Activated naive CD4-positive, alpha-beta T cell treated with anti-CD3 and anti-CD28 coated beads, Interleukin-2, amount 10 ng/mL, durations not matched to agents 7 days and 5 days (primary cell): ENCODE results near the gene OVCA2.
"Not testable (repeated sequence)": the region's sequence is repeated elsewhere in the genome, so short reads cannot be mapped to it uniquely, and the experiment has no call there.

Experiments used
- CTCF ChIA-PET: fragments of 350-600 bp; sonication (Branson Sonifier 250); formaldehyde crosslinking; loops from one replicate; lab custom pipeline; 2021; ENCODE audit warnings: antibody characterized with exemption; lab: Charles Lee
- DNase-seq: peaks from one replicate; pipeline ENCODE4 v3.0.0-alpha.2; 2020
- H3K27ac Mint-ChIP-seq: one replicate; pipeline ENCODE4 v1.8.0; 2021; ENCODE audit warnings: mild to moderate bottlenecking, moderate library complexity, mixed read lengths
- H3K27me3 Mint-ChIP-seq: one replicate; pipeline ENCODE4 v1.8.0; 2021; ENCODE audit warnings: mild to moderate bottlenecking, mixed read lengths
- H3K36me3 Mint-ChIP-seq: one replicate; pipeline ENCODE4 v1.8.0; 2021; ENCODE audit warnings: mixed read lengths
- H3K4me1 Mint-ChIP-seq: one replicate; pipeline ENCODE4 v1.8.0; 2021; ENCODE audit warnings: mixed read lengths
- H3K4me3 Mint-ChIP-seq: one replicate; pipeline ENCODE4 v1.8.0; 2021; ENCODE audit warnings: mild to moderate bottlenecking, moderate library complexity, mixed read lengths
- H3K9me3 Mint-ChIP-seq: one replicate; pipeline ENCODE4 v1.8.0; 2021; ENCODE audit warnings: mixed read lengths

OVCA2 gene

GRCh38 chr17:2008332-2009126 is 33.3 kb upstream of the OVCA2 start:
- H3K27ac Mint-ChIP-seq, result no peak overlapping the region
- DNase-seq, result no peak
- no peak overlapping the region for H3K4me3 Mint-ChIP-seq
- H3K36me3 Mint-ChIP-seq, result no peaks in the 10 kb centered on the region
- H3K27me3 Mint-ChIP-seq, result peaks cover 34% of the 10 kb centered on the region
- no peaks in the 10 kb centered on the region for H3K9me3 Mint-ChIP-seq
- CTCF ChIA-PET, result no interaction called here
- H3K4me1 Mint-ChIP-seq, result peaks cover 4% of the 10 kb centered on the region

DNA sequence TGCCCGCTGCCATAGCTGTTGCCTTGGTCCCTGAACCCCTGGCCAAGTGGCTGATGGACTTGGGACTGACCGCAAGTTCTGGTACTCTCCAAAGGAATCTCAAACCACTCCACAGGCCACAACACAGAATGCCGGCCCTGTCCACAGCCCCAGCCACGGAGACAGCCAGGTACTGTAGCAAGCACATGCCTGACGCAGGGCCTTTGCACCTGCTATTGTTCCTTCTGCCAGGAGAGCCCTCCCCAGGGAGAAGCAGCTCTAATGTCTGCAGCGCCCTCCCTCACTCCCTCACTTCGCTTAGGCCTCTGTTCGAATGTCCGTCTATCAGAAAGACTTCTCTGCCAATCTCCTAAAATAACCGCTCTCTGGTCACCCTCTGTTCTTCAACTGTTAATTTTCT is 32.1 kb upstream of the OVCA2 start:
- Mint-ChIP-seq H3K9me3 (peaks cover 4% of the 10 kb centered on the region), H3K36me3 (no peaks in the 10 kb centered on the region), H3K4me3 (no peak overlapping the region), H3K27ac (no peak overlapping the region), H3K27me3 (peaks cover 36% of the 10 kb centered on the region), H3K4me1 (peaks cover 4% of the 10 kb centered on the region)
- no peak for DNase-seq
- CTCF ChIA-PET, result no interaction called here

DNA sequence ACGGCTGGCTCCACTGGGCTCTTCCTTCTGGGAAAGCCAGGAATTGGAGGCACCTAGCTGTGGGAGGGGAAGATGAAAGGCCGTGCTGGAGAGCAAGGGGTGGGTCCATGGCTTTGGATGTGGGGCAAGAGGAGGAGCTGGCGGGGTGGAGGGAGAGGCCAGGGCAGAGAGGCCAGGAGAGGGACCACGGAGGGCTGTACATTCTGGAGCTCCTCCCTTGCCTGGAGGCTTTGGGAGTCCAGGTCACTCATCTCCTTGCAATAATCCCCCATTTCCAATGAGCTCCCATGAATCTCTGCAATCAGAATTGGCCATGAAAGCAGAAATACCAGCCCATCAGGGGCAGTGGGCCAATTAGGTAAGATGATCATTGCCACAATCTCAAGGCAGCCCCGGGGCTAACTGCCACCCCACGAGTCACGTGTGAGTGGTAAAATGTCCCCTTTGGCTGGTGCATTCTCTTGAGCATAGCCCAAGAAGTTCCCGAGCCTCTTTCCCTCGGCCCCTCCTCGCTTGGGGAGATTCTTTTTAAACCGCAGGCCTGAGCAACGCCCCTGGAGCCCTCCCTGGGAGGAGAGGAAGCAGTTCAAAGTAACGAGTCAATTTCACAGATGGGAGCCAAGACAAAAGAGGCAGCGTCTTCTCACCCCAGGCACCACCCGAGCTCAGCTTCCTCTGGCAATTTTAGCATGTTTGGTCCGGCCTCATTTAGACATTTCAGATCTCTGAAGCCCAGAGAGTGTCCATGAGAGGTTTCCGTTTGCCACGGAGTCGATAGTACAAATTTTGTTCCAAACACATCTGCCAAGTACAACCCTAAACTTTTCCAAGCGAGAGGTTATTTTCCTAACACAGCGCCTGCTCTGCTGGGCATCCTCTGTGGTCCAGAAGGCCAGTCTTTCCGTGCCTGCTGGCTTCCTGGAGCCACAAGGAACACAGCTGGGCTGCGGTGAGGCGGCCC is 30.1 kb upstream of the OVCA2 start:
- CTCF ChIA-PET, result no interaction called here
- no peak for DNase-seq
- no peak overlapping the region for H3K27ac Mint-ChIP-seq
- H3K9me3 Mint-ChIP-seq, result peaks cover 4% of the 10 kb centered on the region
- H3K4me1 Mint-ChIP-seq, result peaks cover 4% of the 10 kb centered on the region
- H3K36me3 Mint-ChIP-seq, result no peaks in the 10 kb centered on the region
- H3K4me3 Mint-ChIP-seq, result no peak overlapping the region
- peaks cover 51% of the 10 kb centered on the region for H3K27me3 Mint-ChIP-seq

DNA sequence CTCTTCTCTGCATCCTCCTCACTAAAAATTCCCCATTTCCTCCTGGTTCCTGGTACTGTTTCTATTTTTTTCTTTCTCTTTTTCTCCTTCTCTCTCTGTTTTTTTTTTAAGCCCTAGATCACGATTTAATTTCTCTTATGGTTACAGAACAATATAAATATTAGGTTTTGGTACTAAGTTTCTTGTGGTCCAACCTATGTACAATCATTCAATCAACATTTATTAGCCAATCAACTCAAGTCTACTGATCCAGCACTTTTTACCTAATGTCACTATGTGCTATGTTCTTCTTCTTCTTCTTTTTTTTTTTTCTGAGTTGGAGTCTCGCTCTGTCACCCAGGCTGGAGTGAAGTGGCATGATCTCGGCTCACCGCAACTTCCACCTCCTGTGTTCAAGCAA is 29.3 kb upstream of the OVCA2 start:
- Mint-ChIP-seq H3K27ac (no peak overlapping the region), H3K36me3 (no peaks in the 10 kb centered on the region), H3K9me3 (peaks cover 4% of the 10 kb centered on the region), H3K4me3 (no peak overlapping the region), H3K4me1 (peaks cover 4% of the 10 kb centered on the region), H3K27me3 (peaks cover 54% of the 10 kb centered on the region)
- DNase-seq, result no peak
- CTCF ChIA-PET, result no interaction called here

- H3K9me3 Mint-ChIP-seq, H3K4me1 Mint-ChIP-seq, H3K27ac Mint-ChIP-seq, H3K4me3 Mint-ChIP-seq, H3K36me3 Mint-ChIP-seq, DNase-seq: not testable (repeated sequence)
- CTCF ChIA-PET, result interaction anchor here (1.9 kb wide), 1 partner anchor 12 kb away, joined by 6 read pairs; the partner anchor contains the start of gene RTN4RL1
- peaks cover 62% of the 10 kb centered on the region for H3K27me3 Mint-ChIP-seq
Observed at GRCh38 chr17:2013220-2013993, 28.4 kb upstream of the OVCA2 start.

DNA sequence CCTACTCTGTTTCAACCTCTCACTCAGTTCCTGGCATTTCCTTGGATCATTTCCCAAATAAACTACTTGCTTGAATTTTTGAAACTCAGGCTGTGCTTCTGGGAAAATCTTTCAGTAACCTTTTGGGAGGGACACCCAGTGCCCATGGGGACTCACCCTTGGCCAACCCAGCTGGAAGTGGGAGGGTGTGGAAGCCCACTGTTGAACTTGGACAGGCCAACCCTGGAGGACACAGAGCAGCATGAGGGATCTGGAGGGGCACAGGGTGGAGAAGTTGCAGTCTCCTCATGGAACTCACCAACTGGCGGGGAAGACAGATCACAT is 27.9 kb upstream of the OVCA2 start:
- Mint-ChIP-seq H3K4me1 (peaks cover 4% of the 10 kb centered on the region), H3K9me3 (peaks cover 4% of the 10 kb centered on the region), H3K36me3 (no peaks in the 10 kb centered on the region), H3K4me3 (no peak overlapping the region), H3K27ac (no peak overlapping the region), H3K27me3 (peaks cover 63% of the 10 kb centered on the region)
- DNase-seq, result no peak
- CTCF ChIA-PET, result interaction anchor here (1.9 kb wide), 1 partner anchor 12 kb away, joined by 6 read pairs; the partner anchor contains the start of gene RTN4RL1

DNA sequence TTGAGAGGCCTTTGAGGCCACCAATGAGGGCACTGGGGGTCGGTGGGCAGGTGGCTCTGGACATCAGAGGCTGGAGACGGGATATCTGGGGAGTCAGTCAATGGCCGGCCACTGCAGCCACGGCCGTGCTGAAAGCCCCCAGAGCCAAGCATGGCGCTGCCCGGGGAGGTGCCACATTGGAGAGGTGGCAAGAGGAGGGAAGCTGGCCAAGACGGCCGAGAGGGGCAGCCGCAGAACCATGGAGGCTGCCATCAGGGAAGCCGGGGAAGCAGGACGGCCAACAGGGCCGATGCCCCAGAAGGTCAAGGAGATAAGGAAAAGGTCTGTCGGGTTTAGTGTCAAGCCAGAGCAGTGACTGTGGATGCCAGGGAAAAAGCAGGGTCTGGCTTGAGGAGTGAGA is 26.5 kb upstream of the OVCA2 start:
- peaks cover 4% of the 10 kb centered on the region for H3K9me3 Mint-ChIP-seq
- H3K36me3 Mint-ChIP-seq, result no peaks in the 10 kb centered on the region
- H3K27ac Mint-ChIP-seq, result no peak overlapping the region
- H3K4me1 Mint-ChIP-seq, result peaks cover 4% of the 10 kb centered on the region
- no peak overlapping the region for H3K4me3 Mint-ChIP-seq
- H3K27me3 Mint-ChIP-seq, result peaks cover 72% of the 10 kb centered on the region
- DNase-seq, result no peak
- CTCF ChIA-PET, result no interaction called here

DNA sequence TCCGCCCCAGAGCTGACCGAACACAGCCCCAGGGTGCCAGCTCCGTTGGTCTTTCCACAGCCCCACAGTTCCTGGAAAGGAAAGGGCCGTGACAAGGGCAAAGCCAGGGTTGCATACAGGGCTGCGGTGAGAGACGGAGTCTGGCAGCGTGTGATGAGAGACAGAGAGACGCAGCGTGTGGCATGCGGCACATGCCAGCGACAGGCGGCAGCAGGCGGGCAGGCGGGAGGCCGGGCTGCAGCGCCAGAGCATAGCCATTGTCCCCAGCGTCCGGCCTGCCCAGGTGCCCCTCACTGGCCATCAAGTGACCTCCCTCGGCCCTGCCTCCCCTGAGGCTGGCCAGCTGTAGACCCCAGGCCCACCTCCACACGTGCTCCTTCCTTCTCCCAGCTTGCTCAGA is 25.3 kb upstream of the OVCA2 start:
- no peak overlapping the region for H3K4me3 Mint-ChIP-seq
- H3K27ac Mint-ChIP-seq, result no peak overlapping the region
- peaks cover 9% of the 10 kb centered on the region for H3K4me1 Mint-ChIP-seq
- H3K9me3 Mint-ChIP-seq, result peaks cover 4% of the 10 kb centered on the region
- CTCF ChIA-PET, result no interaction called here
- no peaks in the 10 kb centered on the region for H3K36me3 Mint-ChIP-seq
- H3K27me3 Mint-ChIP-seq, result peaks cover 78% of the 10 kb centered on the region
- DNase-seq, result no peak

DNA sequence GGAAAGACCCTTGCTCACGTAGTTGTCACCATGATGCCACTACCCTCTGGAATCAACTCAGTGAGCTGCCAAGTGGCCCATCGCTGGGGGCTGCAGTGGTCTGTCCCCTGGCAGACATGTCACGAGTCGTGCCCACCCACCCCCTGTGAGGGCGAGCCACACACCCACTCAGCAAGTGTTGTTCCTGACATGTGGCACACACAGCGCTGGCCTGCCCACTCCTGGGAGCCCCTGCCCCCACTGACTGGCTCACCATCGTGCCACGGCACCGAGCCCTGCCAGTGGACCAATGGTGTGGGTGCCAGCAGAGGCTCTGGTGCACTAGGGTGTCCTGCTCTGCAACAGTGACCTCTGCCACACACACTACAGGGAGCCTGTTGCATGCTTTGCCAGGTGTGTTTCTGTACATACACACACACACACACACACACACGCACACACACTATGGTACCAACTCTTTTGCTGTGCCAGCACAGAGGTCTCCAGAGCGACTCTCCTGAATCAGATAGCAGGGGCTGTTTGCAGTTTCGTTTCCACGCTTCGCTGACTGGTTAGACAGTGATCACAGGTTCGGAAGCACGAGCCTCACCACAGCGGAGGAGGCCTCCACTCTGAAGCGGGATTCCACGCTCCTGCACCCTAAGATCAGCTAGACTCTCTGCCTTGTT is 24.4 kb upstream of the OVCA2 start:
- Mint-ChIP-seq H3K27ac (no peak overlapping the region), H3K4me1 (peaks cover 6% of the 10 kb centered on the region)

GRCh38 chr17:2018716-2019510 is 22.9 kb upstream of the OVCA2 start:
- Mint-ChIP-seq H3K4me3 (no peak overlapping the region), H3K9me3 (peaks cover 2% of the 10 kb centered on the region), H3K27me3 (peaks cover 86% of the 10 kb centered on the region), H3K36me3 (no peaks in the 10 kb centered on the region), H3K27ac (no peak overlapping the region), H3K4me1 (peaks cover 16% of the 10 kb centered on the region)
- CTCF ChIA-PET, result no interaction called here
- DNase-seq, result no peak

More for the DNA sequence above, 24.4 kb upstream of the OVCA2 start:
- H3K36me3 Mint-ChIP-seq, result no peaks in the 10 kb centered on the region
- H3K4me3 Mint-ChIP-seq, result no peak overlapping the region
- CTCF ChIA-PET, result no interaction called here
- H3K27me3 Mint-ChIP-seq, result peaks cover 78% of the 10 kb centered on the region
- no peak for DNase-seq
- peaks cover 4% of the 10 kb centered on the region for H3K9me3 Mint-ChIP-seq

- CTCF ChIA-PET, result no interaction called here
- Mint-ChIP-seq H3K9me3 (no peaks in the 10 kb centered on the region), H3K27me3 (peaks cover 89% of the 10 kb centered on the region), H3K36me3 (no peaks in the 10 kb centered on the region), H3K27ac (no peak overlapping the region), H3K4me1 (peaks cover 16% of the 10 kb centered on the region), H3K4me3 (no peak overlapping the region)
- DNase-seq, result no peak
Observed at GRCh38 chr17:2019723-2020122, 22.1 kb upstream of the OVCA2 start.

GRCh38 chr17:2020721-2021120 is 21.1 kb upstream of the OVCA2 start:
- CTCF ChIA-PET, result interaction anchor here (0.8 kb wide), 1 partner anchor 304 kb away, joined by 3 read pairs; no protein-coding TSS in a partner anchor
- DNase-seq, result no peak
- H3K36me3 Mint-ChIP-seq, result no peaks in the 10 kb centered on the region
- H3K27ac Mint-ChIP-seq, result no peak overlapping the region
- peaks cover 20% of the 10 kb centered on the region for H3K4me1 Mint-ChIP-seq
- H3K27me3 Mint-ChIP-seq, result peaks cover 89% of the 10 kb centered on the region
- H3K4me3 Mint-ChIP-seq, result no peak overlapping the region
- H3K9me3 Mint-ChIP-seq, result no peaks in the 10 kb centered on the region

- H3K27ac Mint-ChIP-seq, result no peak overlapping the region
- peaks cover 26% of the 10 kb centered on the region for H3K4me1 Mint-ChIP-seq
- H3K27me3 Mint-ChIP-seq, result peaks cover 98% of the 10 kb centered on the region
- H3K9me3 Mint-ChIP-seq, result no peaks in the 10 kb centered on the region
- DNase-seq, result no peak
- no peaks in the 10 kb centered on the region for H3K36me3 Mint-ChIP-seq
- CTCF ChIA-PET, result interaction anchor here (0.9 kb wide), 1 partner anchor 360 kb away, joined by 5 read pairs; no protein-coding TSS in a partner anchor
- no peak overlapping the region for H3K4me3 Mint-ChIP-seq
Observed at GRCh38 chr17:2022647-2023240, 19.1 kb upstream of the OVCA2 start.
